Measurements from ENCODE around the gene TNFSF13B.
A peak's percentile ranks its signal among the peaks of the same experiment; 100 is the strongest.
"Not testable (repeated sequence)": the region's sequence is repeated elsewhere in the genome, so short reads cannot be mapped to it uniquely, and the experiment has no call there.

The TNFSF13B gene

GRCh38 chr13:108269601-108270328 is at the start of gene TNFSF13B:
Gene TNFSF13B (plus strand): TSS chr13:108269718. CDS start chr13:108269896, 178 bp downstream.
- peak; percentile 66 for DNase-seq

- no peak for DNase-seq
These were observed 49.5 kb upstream of the TNFSF13B start for GRCh38 chr13:108220041-108220440.

GRCh38 chr13:108223687-108224503 is 45.6 kb upstream of the TNFSF13B start:
- DNase-seq, result no peak

GRCh38 chr13:108225440-108225839 is 44.1 kb upstream of the TNFSF13B start:
- DNase-seq, result no peak

GRCh38 chr13:108226184-108226583 is 43.3 kb upstream of the TNFSF13B start:
- no peak for DNase-seq

GRCh38 chr13:108227651-108228272 is 41.8 kb upstream of the TNFSF13B start:
- DNase-seq, result no peak

GRCh38 chr13:108230377-108230776 is 39.1 kb upstream of the TNFSF13B start:
- DNase-seq, result no peak

- DNase-seq, result no peak
These were observed 20.4 kb upstream of the TNFSF13B start for GRCh38 chr13:108249150-108249549.

- DNase-seq, result no peak
These were observed 12.3 kb upstream of the TNFSF13B start for GRCh38 chr13:108257248-108257647.

GRCh38 chr13:108263621-108264355 is 5.7 kb upstream of the TNFSF13B start:
- no peak for DNase-seq

GRCh38 chr13:108266321-108266990 is 3.1 kb upstream of the TNFSF13B start:
- DNase-seq, result no peak

GRCh38 chr13:108267347-108267746 is 2.2 kb upstream of the TNFSF13B start:
- no peak for DNase-seq

- not testable (repeated sequence) for DNase-seq
These were observed 1.7 kb upstream of the TNFSF13B start for GRCh38 chr13:108267855-108268254.

- DNase-seq, result peak; percentile 9
These were observed 929 bp upstream of the TNFSF13B start for GRCh38 chr13:108268466-108269112.

GRCh38 chr13:108270442-108270841 is 924 bp downstream of the TNFSF13B start:
- DNase-seq, result no peak

GRCh38 chr13:108272333-108272732 is 2.8 kb downstream of the TNFSF13B start:
- no peak for DNase-seq

GRCh38 chr13:108273429-108274118 is 4.1 kb downstream of the TNFSF13B start:
- no peak for DNase-seq

- DNase-seq, result no peak
These were observed 5.2 kb downstream of the TNFSF13B start for GRCh38 chr13:108274718-108275117.

GRCh38 chr13:108276060-108276459 is 6.5 kb downstream of the TNFSF13B start:
- no peak for DNase-seq

- DNase-seq, result no peak
These were observed 8.9 kb downstream of the TNFSF13B start for GRCh38 chr13:108278466-108278865.

GRCh38 chr13:108281901-108282300 is 12.4 kb downstream of the TNFSF13B start:
- DNase-seq, result no peak
